Skeletal muscle satellite cell (primary cell): ENCODE results near the gene FYB1.
"Not testable (repeated sequence)": the region's sequence is repeated elsewhere in the genome, so short reads cannot be mapped to it uniquely, and the experiment has no call there.

Source experiments
- H3K27me3 ChIP-seq: 2 replicates; pipeline ENCODE4 v1.7.0; 2013; ENCODE audit warnings: low read length; ENCODE audit not compliant: control insufficient read depth, insufficient read depth
- H3K36me3 ChIP-seq: 2 replicates; pipeline ENCODE4 v1.7.0; 2013; ENCODE audit warnings: mild to moderate bottlenecking, control low read depth, low read length; ENCODE audit not compliant: insufficient read depth
- H3K4me1 ChIP-seq: 2 replicates; pipeline ENCODE4 v1.7.0; 2013; ENCODE audit warnings: low read length; ENCODE audit not compliant: control insufficient read depth, insufficient read depth
- H3K4me2 ChIP-seq: 2 replicates; pipeline ENCODE4 v1.7.0; 2013; ENCODE audit warnings: mild to moderate bottlenecking, low read length
- H3K4me3 ChIP-seq: 2 replicates; pipeline ENCODE4 v1.7.0; 2013; ENCODE audit warnings: low read length
- H3K9ac ChIP-seq: 2 replicates; pipeline ENCODE4 v1.7.0; 2013; ENCODE audit warnings: mild to moderate bottlenecking, low read depth, low read length, moderate library complexity
- H3K9me3 ChIP-seq: replicated peaks from 2 replicates; pipeline ENCODE4 v1.7.0; 2013; ENCODE audit warnings: mild to moderate bottlenecking, control low read depth, low read length

Gene FYB1

DNA sequence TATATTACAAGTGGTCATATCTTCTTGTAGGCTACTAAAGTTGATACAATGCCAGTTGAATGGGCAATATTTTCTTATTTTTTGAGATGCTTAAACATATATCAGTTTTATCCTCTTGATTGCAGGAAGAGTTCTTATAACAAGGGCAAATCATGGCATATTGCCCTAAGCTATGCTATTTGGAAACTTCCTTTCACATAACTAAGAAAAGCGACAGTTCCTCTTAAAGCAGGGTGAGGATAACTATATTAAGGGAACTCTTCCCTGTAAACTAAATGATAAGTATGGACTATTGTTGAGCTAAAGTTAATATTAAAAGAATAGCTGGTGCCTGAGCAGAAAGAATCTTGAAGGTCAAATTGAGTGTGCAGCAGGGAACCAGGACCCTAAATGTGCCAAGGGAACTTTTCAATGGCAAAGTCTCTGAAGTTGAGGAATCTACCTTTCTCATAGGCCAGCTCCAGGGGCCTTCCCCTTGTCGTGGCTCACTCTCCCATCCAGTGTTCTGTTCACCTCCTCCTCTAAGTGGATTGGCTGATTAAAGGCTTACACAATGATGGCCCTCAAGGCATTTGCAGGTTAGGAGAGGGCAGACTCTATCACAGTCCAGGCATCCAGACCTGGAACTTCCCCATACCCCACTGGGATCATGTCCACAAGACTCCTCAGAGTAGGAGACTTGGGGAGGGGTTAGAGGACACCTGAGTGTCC lies 26.8 kb downstream of the FYB1 start:
- no peaks in the 10 kb centered on the region for H3K36me3 ChIP-seq
- H3K4me1 ChIP-seq, result peaks cover 8% of the 10 kb centered on the region
- no peak overlapping the region for H3K4me2 ChIP-seq
- H3K9ac ChIP-seq, result no peak overlapping the region
- H3K27me3 ChIP-seq, result peaks cover 25% of the 10 kb centered on the region
- no peaks in the 10 kb centered on the region for H3K9me3 ChIP-seq
- H3K4me3 ChIP-seq, result no peak overlapping the region

- Histone ChIP-seq H3K9ac (no peak overlapping the region), H3K4me1 (peaks cover 8% of the 10 kb centered on the region)
Measured at GRCh38 chr5:39191216-39191615, 28.1 kb downstream of the FYB1 start.

DNA sequence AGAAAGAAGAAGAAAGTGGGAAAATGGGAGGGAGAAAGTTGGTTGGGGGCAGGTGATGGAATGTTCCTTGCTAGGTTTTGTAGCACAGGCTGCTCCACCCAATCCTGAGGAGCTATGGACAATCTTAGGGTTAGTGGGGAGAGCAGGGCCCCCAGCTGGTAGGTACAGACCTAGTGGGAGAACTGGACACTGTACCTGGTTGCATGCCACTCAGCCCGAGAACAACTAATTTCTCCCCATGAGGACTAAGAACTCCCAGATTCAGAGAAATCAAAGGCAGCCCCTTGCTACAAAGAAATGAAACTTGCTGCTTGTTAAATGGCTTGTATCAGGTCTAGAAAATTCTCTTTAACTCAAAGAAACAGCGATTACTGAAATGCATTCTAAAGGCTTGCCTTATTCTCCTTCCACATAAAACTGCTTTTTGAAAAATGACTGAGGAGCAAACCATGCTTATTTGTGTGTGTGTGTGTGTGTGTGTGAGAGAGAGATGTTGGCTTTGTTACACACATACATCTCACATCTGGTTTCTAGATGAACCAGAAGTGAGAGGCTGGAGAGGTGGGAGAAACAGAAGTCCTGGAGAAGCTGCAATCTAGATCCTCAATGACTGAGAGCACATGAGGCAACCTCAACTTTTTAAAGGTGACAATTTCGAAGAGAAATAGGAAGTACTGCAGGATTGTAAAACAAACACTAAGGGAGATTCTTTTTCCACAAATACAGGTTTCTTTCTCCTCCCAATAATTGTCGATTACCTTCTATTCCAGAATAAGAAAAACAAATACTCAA lies 28.9 kb downstream of the FYB1 start:
- Histone ChIP-seq H3K36me3 (no peaks in the 10 kb centered on the region), H3K27me3 (peaks cover 25% of the 10 kb centered on the region), H3K4me2 (no peak overlapping the region), H3K9me3 (no peaks in the 10 kb centered on the region), H3K9ac (no peak overlapping the region), H3K4me3 (no peak overlapping the region), H3K4me1 (peaks cover 8% of the 10 kb centered on the region)

More at GRCh38 chr5:39191216-39191615, 28.1 kb downstream of the FYB1 start:
- no peak overlapping the region for H3K4me2 ChIP-seq
- H3K36me3 ChIP-seq, result no peaks in the 10 kb centered on the region
- H3K4me3 ChIP-seq, result no peak overlapping the region
- peaks cover 25% of the 10 kb centered on the region for H3K27me3 ChIP-seq
- no peaks in the 10 kb centered on the region for H3K9me3 ChIP-seq

- Histone ChIP-seq H3K9me3 (no peaks in the 10 kb centered on the region), H3K9ac (no peak overlapping the region), H3K4me3 (no peak overlapping the region), H3K4me2 (no peak overlapping the region), H3K27me3 (peaks cover 25% of the 10 kb centered on the region), H3K36me3 (no peaks in the 10 kb centered on the region), H3K4me1 (no peaks in the 10 kb centered on the region)
Measured at GRCh38 chr5:39189292-39189955, 29.9 kb downstream of the FYB1 start.

DNA sequence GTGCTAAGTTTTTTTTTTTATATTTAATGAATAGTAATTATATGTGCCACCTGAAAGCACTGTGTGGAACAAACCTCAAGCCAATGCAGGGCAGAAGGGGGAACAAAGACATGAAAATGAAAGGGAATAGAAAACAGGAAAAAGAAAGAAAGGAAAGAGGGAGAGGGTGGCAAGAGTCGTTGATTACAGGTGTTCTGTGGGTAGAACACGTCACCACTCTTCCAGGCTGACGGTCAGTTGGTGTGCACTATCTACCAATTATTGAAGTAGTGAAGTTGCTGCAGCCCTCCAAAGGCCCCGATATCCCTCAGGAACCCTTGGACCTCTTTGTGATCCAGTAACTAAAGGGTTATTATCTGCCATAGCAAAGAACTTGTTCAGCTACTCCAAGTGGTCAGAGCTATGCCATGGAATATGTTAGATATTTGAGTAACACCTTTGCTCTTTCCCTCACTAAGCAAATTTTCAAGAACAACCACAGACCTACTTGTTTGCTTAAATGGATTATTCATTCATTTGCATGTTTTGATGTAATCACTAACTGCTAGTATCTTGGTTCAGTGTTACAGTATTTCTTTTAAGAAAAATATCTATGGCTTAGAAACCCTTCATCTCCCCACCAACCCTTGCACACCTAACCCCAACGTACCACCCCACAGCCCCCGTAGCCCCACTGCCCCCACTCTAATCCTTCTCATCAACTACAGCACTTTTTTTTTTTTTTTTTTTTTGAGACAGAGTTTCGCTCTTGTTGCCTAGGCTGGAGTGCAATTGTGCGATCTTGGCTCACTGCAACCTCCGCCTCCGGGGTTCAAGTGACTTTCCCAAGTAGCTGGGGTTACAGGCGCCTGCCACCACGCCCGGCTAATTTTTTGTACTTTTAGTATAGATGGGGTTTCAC lies 31.3 kb downstream of the FYB1 start:
- Histone ChIP-seq H3K9me3 (no peaks in the 10 kb centered on the region), H3K4me3 (no peak overlapping the region), H3K4me1 (no peaks in the 10 kb centered on the region), H3K4me2 (no peak overlapping the region), H3K36me3 (no peaks in the 10 kb centered on the region), H3K9ac (no peak overlapping the region), H3K27me3 (peaks cover 21% of the 10 kb centered on the region)

DNA sequence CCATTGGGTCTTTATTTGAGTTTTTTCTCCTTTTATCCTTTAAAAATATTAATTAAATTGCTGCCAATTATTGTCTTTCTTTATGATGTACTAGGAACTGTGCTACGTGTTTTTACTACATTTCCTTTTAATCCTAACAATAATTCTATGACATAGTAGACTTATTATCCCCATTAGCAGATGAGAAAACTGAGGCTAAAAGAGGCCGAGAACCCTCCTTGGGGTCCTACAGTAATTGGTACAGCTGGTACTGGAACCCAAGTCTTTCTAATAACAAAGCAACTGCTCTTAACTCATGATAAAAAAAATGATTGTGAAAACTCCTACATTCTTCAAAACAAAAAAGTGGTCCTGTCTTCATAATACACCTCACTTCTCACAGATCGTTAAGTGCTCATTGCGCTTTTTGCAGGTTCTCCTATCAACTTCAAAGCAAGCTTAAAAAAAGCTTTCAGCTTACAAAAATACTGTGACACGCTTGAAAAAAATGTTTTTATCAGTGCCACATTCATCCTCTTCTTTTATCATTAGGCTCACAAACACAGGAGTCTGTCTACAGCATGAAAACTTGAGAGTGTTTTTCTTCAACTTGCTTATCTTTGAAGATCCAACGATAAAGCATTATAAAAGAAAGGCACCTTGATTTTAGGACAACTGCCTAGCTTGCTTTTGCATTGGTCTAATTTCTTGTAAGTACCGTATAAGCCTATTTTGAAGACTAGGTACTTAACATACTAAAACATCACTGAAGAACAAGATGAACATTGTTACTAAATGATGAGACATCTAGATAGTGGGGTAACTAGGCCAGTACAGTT lies 32.4 kb downstream of the FYB1 start:
- Histone ChIP-seq H3K27me3 (peaks cover 18% of the 10 kb centered on the region), H3K4me1 (no peaks in the 10 kb centered on the region), H3K9ac (no peak overlapping the region), H3K4me3 (no peak overlapping the region), H3K9me3 (no peaks in the 10 kb centered on the region), H3K36me3 (no peaks in the 10 kb centered on the region), H3K4me2 (no peak overlapping the region)

GRCh38 chr5:39186289-39186688 lies 33.1 kb downstream of the FYB1 start:
- Histone ChIP-seq H3K4me1 (no peaks in the 10 kb centered on the region), H3K4me3 (no peak overlapping the region), H3K9ac (no peak overlapping the region), H3K9me3 (no peaks in the 10 kb centered on the region), H3K27me3 (peaks cover 18% of the 10 kb centered on the region), H3K36me3 (no peaks in the 10 kb centered on the region), H3K4me2 (no peak overlapping the region)

GRCh38 chr5:39185761-39186160 lies 33.6 kb downstream of the FYB1 start:
- Histone ChIP-seq H3K4me1 (no peaks in the 10 kb centered on the region), H3K9ac (no peak overlapping the region)

GRCh38 chr5:39179561-39179960 lies 39.8 kb downstream of the FYB1 start:
- not testable (repeated sequence) for H3K4me1 ChIP-seq, H3K27me3 ChIP-seq, H3K4me3 ChIP-seq, H3K4me2 ChIP-seq, H3K36me3 ChIP-seq, H3K9me3 ChIP-seq, H3K9ac ChIP-seq

More at GRCh38 chr5:39185761-39186160, 33.6 kb downstream of the FYB1 start:
- Histone ChIP-seq H3K4me3 (no peak overlapping the region), H3K36me3 (no peaks in the 10 kb centered on the region), H3K4me2 (no peak overlapping the region), H3K27me3 (peaks cover 16% of the 10 kb centered on the region), H3K9me3 (no peaks in the 10 kb centered on the region)

DNA sequence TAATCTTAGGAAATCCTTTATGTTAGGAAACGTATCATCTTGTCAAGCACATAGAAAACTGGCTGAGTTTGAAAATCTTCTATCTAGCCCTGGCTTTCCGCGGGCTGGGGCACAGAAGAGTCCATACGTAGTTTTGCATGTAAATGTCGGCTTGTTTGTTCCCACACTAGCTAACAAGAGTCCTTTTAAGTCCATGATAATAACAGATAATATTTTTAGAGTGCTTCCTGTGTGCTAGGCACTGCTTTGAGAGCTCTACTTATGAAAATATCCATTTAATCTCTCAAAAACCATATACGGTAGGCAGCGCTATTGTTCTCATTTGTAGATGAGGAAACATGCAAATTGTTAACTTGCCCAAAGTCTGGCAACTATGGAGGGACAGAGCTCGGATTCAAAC lies 40.5 kb downstream of the FYB1 start:
- Histone ChIP-seq H3K36me3 (no peaks in the 10 kb centered on the region), H3K27me3 (no peaks in the 10 kb centered on the region), H3K4me1 (no peaks in the 10 kb centered on the region), H3K4me2 (no peak overlapping the region), H3K9me3 (no peaks in the 10 kb centered on the region), H3K9ac (no peak overlapping the region), H3K4me3 (no peak overlapping the region)
